Activated naive CD4-positive, alpha-beta T cell treated with anti-CD3 and anti-CD28 coated beads, Interleukin-2, amount 50 U/mL, for 72 hours (primary cell): Measurements from ENCODE around the gene CD2AP. TPM values are rescaled to one million over a fixed set of nuclear protein-coding genes. Genes with fewer than 3 reads are reported as not detected.
A peak's percentile ranks its signal among the peaks of the same experiment; 100 is the strongest.
"Not testable (repeated sequence)": the region's sequence is repeated elsewhere in the genome, so short reads cannot be mapped to it uniquely, and the experiment has no call there.

Experiments used
- ATAC-seq, 2 donors: fragments of 150-1000 bp; cut with Tn5 transposase; 2 replicates each; pipeline ENCODE4 v1.10.0; 2021; ENCODE audit warnings: mild to moderate bottlenecking in 2 of 2, moderate library complexity in 2 of 2
- DNase-seq, 2 donors: peaks; one replicate each; pipeline ENCODE4 v3.0.0; 2021 to 2022; ENCODE audit warnings: low spot score in 2 of 2
- H3K27ac Mint-ChIP-seq, 2 donors: one replicate each; pipeline ENCODE4 v1.8.0; 2022; ENCODE audit warnings: mild to moderate bottlenecking in 2 of 2, mixed read lengths in 2 of 2
- H3K36me3 Mint-ChIP-seq, 2 donors: one replicate each; pipeline ENCODE4 v1.8.0; 2022; ENCODE audit warnings: mixed read lengths in 2 of 2
- H3K9me3 Mint-ChIP-seq, 2 donors: one replicate each; pipeline ENCODE4 v1.8.0; 2022; ENCODE audit warnings: mixed read lengths in 2 of 2
- total RNA-seq, 2 donors: library from RNA; stranded (reverse); gene quantifications; one replicate each; pipeline ENCODE4 v1.2.3, GENCODE V29; 2022

Gene CD2AP
- total RNA-seq = 10 to 100 TPM; 17.9 to 32.6 TPM

GRCh38 chr6:47477497-47478232 is at the start of gene CD2AP:
Gene CD2AP (plus strand): TSS chr6:47477789. CDS start chr6:47478245, 456 bp downstream.
- peak; percentile 78 to 84 for DNase-seq
- H3K9me3 Mint-ChIP-seq = no peaks in the 10 kb centered on the region
- peaks cover 7 to 15% of the 10 kb centered on the region in 2 donors for H3K36me3 Mint-ChIP-seq
- H3K27ac Mint-ChIP-seq = peak within 1 kb of the TSS; percentile 93 to 96
- ATAC-seq = peak; percentile 87 to 89

DNA sequence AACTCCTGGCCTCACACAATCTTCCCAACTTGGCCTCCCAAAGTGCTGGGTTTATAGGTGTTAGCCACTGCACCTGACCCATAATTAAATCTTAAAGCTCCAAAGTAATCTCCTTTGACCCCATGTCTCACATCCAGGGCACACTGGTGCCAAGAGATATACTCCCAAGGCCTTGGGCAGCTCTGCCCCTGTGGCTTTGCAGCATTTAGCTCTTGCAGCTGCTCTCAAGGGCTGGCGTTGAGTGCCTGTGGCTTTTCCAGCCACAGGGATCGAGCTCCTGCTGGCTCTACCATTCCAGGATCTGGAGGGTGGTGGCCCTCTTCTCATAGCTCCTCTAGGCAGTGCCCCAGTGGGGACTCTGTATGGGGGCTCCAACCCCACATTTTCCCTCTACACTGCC is 49.3 kb upstream of the CD2AP start:
- Mint-ChIP-seq H3K27ac (no peak overlapping the region), H3K36me3 (peaks cover 19 to 24% of the 10 kb centered on the region in 2 donors), H3K9me3 (peaks cover 13 to 38% of the 10 kb centered on the region in 2 donors)
- no peak for DNase-seq
- no peak for ATAC-seq

DNA sequence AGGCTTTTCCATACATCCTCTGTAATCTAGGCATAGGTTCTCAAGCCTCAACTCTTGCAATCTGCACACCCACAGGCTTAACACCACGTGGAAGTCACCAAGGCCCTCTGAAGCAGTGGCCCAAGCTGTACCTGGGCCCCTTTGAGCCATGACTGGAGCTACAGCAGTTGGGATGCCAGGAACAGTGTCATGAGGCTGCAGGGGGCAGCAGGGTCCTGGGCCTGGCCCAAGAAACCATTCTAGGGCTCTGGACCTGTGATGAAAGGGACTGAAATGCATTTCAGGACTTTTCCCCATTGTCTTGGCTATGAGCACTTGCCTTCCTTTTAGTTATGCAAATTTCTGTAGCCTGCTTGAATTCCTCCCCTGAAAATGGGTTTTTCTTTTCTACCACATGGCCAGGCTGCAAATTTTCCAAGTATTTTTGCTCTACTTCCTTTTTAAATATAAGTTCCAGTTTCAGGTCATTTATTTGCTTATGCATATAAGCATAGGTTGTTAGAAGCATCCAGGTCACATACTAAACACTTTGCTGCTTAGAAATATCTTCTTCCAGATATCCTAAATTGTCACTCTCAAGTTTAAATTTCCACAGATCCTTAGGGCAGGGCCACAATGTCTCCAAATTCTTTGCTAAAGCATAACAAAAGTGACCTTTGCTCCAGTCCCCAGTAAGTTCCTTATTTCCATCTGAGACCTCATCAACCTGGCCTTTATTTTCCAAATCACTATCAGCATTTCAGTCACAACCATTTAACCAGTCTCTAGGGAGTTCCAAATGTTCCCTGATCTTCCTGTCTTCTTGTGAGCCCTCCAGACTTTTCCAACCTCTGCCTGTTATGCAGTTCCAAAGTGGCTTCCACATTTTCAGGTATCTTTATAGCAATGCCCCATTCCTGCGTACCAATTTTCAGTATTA is 48.6 kb upstream of the CD2AP start:
- peaks cover 19 to 24% of the 10 kb centered on the region in 2 donors for H3K36me3 Mint-ChIP-seq
- no peak overlapping the region for H3K27ac Mint-ChIP-seq
- no peak for DNase-seq
- ATAC-seq = no peak
- H3K9me3 Mint-ChIP-seq = peaks cover 13 to 38% of the 10 kb centered on the region in 2 donors

- ATAC-seq (no peak), DNase-seq (no peak)
- H3K9me3 Mint-ChIP-seq = peaks cover 6 to 9% of the 10 kb centered on the region in 2 donors
- peaks cover 9 to 17% of the 10 kb centered on the region in 2 donors for H3K36me3 Mint-ChIP-seq
- H3K27ac Mint-ChIP-seq = no peak overlapping the region
These were observed 43.0 kb upstream of the CD2AP start for GRCh38 chr6:47434372-47435253.

DNA sequence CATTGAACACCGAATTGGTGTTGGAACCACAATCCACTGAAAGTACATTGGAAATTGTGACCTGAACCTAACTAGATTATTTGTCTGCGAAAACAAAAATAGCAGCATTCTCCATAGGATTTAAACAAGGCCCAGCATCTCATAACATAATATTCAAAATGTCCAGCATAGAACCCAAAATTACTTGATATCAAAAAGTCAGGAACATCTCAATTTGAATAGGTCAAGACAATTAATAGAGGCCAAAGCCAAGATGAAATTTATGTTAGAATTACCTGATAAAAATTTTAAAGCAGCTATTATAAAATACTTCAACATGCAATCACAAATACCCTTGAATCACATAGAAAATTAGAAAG is 42.4 kb upstream of the CD2AP start:
- Mint-ChIP-seq H3K9me3 (peaks cover 5 to 6% of the 10 kb centered on the region in 2 donors), H3K27ac (no peak overlapping the region), H3K36me3 (peaks cover 8 to 16% of the 10 kb centered on the region in 2 donors)
- DNase-seq (no peak), ATAC-seq (no peak)

DNA sequence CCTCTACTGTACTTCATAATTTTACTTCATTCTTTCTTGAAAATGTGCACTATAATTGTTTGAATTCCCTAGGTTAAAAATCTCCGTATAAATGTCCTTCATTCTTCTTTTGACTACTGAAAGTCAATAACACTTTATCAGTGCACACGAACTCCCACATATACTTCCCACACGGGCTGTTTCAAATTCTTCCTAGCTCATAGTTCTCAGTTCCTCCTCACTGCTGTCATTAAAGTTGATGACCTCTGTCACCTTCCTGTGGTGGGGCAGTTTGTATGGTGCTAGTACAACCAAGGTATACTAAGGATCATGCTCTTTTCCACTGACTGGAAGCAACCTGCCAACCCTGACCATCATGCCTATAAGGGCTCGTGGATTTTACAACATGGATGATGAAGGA is 40.0 kb upstream of the CD2AP start:
- ATAC-seq (no peak), DNase-seq (no peak)
- H3K9me3 Mint-ChIP-seq = no peaks in the 10 kb centered on the region
- H3K27ac Mint-ChIP-seq = peak overlapping the region in 1 of 2 donors; percentile 3
- peaks cover 0 to 8% of the 10 kb centered on the region in 2 donors for H3K36me3 Mint-ChIP-seq

GRCh38 chr6:47438481-47439347 is 38.9 kb upstream of the CD2AP start:
- DNase-seq (no peak), ATAC-seq (no peak)
- Mint-ChIP-seq H3K9me3 (no peaks in the 10 kb centered on the region), H3K27ac (no peak overlapping the region), H3K36me3 (peaks cover 0 to 8% of the 10 kb centered on the region in 2 donors)

GRCh38 chr6:47439348-47439668 is 38.3 kb upstream of the CD2AP start:
- H3K27ac Mint-ChIP-seq = no peak overlapping the region
- no peak for ATAC-seq
- H3K9me3 Mint-ChIP-seq = no peaks in the 10 kb centered on the region
- DNase-seq = no peak
- peaks cover 0 to 8% of the 10 kb centered on the region in 2 donors for H3K36me3 Mint-ChIP-seq

GRCh38 chr6:47440719-47441118 is 36.9 kb upstream of the CD2AP start:
- ATAC-seq (no peak), DNase-seq (no peak)
- H3K27ac Mint-ChIP-seq = no peak overlapping the region
- peaks cover 0 to under 1% of the 10 kb centered on the region in 2 donors for H3K36me3 Mint-ChIP-seq
- no peaks in the 10 kb centered on the region for H3K9me3 Mint-ChIP-seq

GRCh38 chr6:47444964-47445363 is 32.6 kb upstream of the CD2AP start:
- not testable (repeated sequence) for ATAC-seq, H3K27ac Mint-ChIP-seq

GRCh38 chr6:47446669-47447330 is 30.8 kb upstream of the CD2AP start:
- DNase-seq = no peak
- no peaks in the 10 kb centered on the region for H3K36me3 Mint-ChIP-seq
- no peaks in the 10 kb centered on the region for H3K9me3 Mint-ChIP-seq
- H3K27ac Mint-ChIP-seq = peak overlapping the region in 1 of 2 donors; percentile 0
- ATAC-seq = peak; percentile 64 to 79

More at GRCh38 chr6:47444964-47445363, 32.6 kb upstream of the CD2AP start:
- not testable (repeated sequence) for H3K9me3 Mint-ChIP-seq, H3K36me3 Mint-ChIP-seq, DNase-seq

- no peak for DNase-seq
- H3K36me3 Mint-ChIP-seq = no peaks in the 10 kb centered on the region
- no peaks in the 10 kb centered on the region for H3K9me3 Mint-ChIP-seq
- H3K27ac Mint-ChIP-seq = no peak overlapping the region
- ATAC-seq = no peak
These were observed 29.9 kb upstream of the CD2AP start for GRCh38 chr6:47447722-47448121.

- DNase-seq (no peak), ATAC-seq (no peak)
- Mint-ChIP-seq H3K36me3 (no peaks in the 10 kb centered on the region), H3K9me3 (no peaks in the 10 kb centered on the region), H3K27ac (no peak overlapping the region)
These were observed 26.4 kb upstream of the CD2AP start for GRCh38 chr6:47451162-47451561.

DNA sequence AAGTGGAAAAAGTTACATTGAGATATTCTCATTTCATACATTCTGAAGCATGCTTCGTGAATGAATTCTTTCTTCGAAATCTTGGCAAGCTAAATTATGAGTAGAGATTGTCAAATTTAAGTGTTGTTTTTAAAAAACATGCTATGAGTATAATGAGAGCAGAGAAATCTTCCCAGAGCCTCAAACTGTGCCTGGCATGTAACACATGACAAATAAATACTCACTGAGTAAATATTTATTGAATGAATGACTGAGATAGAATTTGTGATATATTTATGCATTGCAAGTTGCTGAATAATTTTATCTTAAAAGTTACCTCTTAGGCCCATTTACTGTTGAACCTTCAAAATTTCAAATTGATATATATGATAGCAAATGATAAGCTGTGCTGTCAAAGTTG is 24.7 kb upstream of the CD2AP start:
- no peak overlapping the region for H3K27ac Mint-ChIP-seq
- ATAC-seq = no peak
- H3K9me3 Mint-ChIP-seq = no peaks in the 10 kb centered on the region
- DNase-seq = no peak
- no peaks in the 10 kb centered on the region for H3K36me3 Mint-ChIP-seq

GRCh38 chr6:47453372-47453936 is 24.1 kb upstream of the CD2AP start:
- no peak overlapping the region for H3K27ac Mint-ChIP-seq
- no peaks in the 10 kb centered on the region for H3K9me3 Mint-ChIP-seq
- no peaks in the 10 kb centered on the region for H3K36me3 Mint-ChIP-seq
- ATAC-seq (no peak), DNase-seq (no peak)
